Germinal center (tissue), 1 donor: ENCODE measurements around the gene GRAMD1A.
"Not testable (repeated sequence)": the region's sequence is repeated elsewhere in the genome, so short reads cannot be mapped to it uniquely, and the experiment has no call there.

Experiments used
- DNase-seq: peaks from one replicate; pipeline ENCODE4 v3.0.0; 2012; ENCODE audit warnings: mixed read lengths, low spot score

GRAMD1A gene

GRCh38 chr19:35021016-35021415, 20.9 kb downstream of the GRAMD1A start:
- DNase-seq, result no peak

- DNase-seq, result no peak
These were observed 21.5 kb downstream of the GRAMD1A start for GRCh38 chr19:35021596-35021995.

- DNase-seq, result no peak
These were observed 22.3 kb downstream of the GRAMD1A start for GRCh38 chr19:35022460-35022859.

GRCh38 chr19:35023428-35023827, 23.3 kb downstream of the GRAMD1A start:
- no peak for DNase-seq

- no peak for DNase-seq
These were observed 24.0 kb downstream of the GRAMD1A start for GRCh38 chr19:35024095-35024494.

- DNase-seq, result no peak
These were observed 25.8 kb downstream of the GRAMD1A start for GRCh38 chr19:35025969-35026368.

- DNase-seq, result no peak
These were observed 26.3 kb downstream of the GRAMD1A start for GRCh38 chr19:35026418-35026817.

- no peak for DNase-seq
These were observed 26.9 kb downstream of the GRAMD1A start for GRCh38 chr19:35027009-35027408.

GRCh38 chr19:35027851-35028599, 27.9 kb downstream of the GRAMD1A start:
- DNase-seq, result no peak

GRCh38 chr19:35028600-35028885, 28.4 kb downstream of the GRAMD1A start:
- not testable (repeated sequence) for DNase-seq

GRCh38 chr19:35029275-35029736, 29.2 kb downstream of the GRAMD1A start:
- not testable (repeated sequence) for DNase-seq

- no peak for DNase-seq
These were observed 29.7 kb downstream of the GRAMD1A start for GRCh38 chr19:35029737-35030256.

GRCh38 chr19:35030257-35031071, 30.3 kb downstream of the GRAMD1A start, which contains the start of gene SCN1B:
TSS of gene SCN1B (plus strand) at chr19:35030470. CDS start at chr19:35030821, 351 bp downstream.
- DNase-seq, result peak; percentile 62

- DNase-seq, result no peak
These were observed 31.2 kb downstream of the GRAMD1A start for GRCh38 chr19:35031072-35031881.

- DNase-seq, result no peak
These were observed 32.3 kb downstream of the GRAMD1A start for GRCh38 chr19:35032356-35032865.

GRCh38 chr19:35033067-35034004, 33.2 kb downstream of the GRAMD1A start:
- no peak for DNase-seq

- no peak for DNase-seq
These were observed 33.9 kb downstream of the GRAMD1A start for GRCh38 chr19:35034005-35034502.

- DNase-seq, result no peak
These were observed 34.7 kb downstream of the GRAMD1A start for GRCh38 chr19:35034588-35035382.

- DNase-seq, result peak; percentile 60
These were observed 37.8 kb downstream of the GRAMD1A start for GRCh38 chr19:35037716-35038622.
